ENCODE data around the gene OSM.

OSM gene

DNA sequence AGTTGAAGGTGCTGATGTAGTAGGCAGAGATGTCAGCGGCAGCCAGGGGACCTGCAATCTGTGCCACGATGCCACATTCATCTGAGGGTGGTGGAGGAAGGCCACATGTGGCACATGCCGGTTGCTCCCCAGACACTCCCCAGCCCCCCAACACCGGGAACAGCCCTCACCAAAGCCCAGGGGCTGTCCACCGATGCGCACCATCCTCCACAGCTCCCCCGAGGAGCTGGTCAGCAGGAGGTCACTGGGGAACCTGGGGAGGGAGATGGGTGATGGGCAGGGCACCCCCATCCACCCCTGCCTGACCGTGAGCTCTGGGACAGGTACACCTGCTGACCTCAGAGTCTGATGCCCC, 19.2 kb upstream of the OSM start:
- H3K4me1 ChIP-seq, result peaks cover 8% of the 10 kb centered on the region
- TF ChIP-seq, protein P1, sequence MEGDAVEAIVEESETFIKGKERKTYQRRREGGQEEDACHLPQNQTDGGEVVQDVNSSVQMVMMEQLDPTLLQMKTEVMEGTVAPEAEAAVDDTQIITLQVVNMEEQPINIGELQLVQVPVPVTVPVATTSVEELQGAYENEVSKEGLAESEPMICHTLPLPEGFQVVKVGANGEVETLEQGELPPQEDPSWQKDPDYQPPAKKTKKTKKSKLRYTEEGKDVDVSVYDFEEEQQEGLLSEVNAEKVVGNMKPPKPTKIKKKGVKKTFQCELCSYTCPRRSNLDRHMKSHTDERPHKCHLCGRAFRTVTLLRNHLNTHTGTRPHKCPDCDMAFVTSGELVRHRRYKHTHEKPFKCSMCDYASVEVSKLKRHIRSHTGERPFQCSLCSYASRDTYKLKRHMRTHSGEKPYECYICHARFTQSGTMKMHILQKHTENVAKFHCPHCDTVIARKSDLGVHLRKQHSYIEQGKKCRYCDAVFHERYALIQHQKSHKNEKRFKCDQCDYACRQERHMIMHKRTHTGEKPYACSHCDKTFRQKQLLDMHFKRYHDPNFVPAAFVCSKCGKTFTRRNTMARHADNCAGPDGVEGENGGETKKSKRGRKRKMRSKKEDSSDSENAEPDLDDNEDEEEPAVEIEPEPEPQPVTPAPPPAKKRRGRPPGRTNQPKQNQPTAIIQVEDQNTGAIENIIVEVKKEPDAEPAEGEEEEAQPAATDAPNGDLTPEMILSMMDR (IDR thresholded peaks at IDR 0.05), result no peak
- no peaks in the 10 kb centered on the region for H3K9me3 ChIP-seq (ENCODE audit: control insufficient read depth, low read length)
- H3K36me3 ChIP-seq (ENCODE audit: control insufficient read depth, insufficient read depth, low read length), result no peaks in the 10 kb centered on the region
- no peak overlapping the region for H3K4me3 ChIP-seq (ENCODE audit: low read depth, low read length)
- no peak overlapping the region for H3K27ac ChIP-seq
- H3K9ac ChIP-seq, result no peak overlapping the region
- H2AFZ ChIP-seq, result no peak overlapping the region
- H3K27me3 ChIP-seq (ENCODE audit: control insufficient read depth, insufficient read depth, low read length), result no peaks in the 10 kb centered on the region
- H3K4me2 ChIP-seq (ENCODE audit: low read length), result no peak overlapping the region
- H3K79me2 ChIP-seq, result no peaks in the 10 kb centered on the region

DNA sequence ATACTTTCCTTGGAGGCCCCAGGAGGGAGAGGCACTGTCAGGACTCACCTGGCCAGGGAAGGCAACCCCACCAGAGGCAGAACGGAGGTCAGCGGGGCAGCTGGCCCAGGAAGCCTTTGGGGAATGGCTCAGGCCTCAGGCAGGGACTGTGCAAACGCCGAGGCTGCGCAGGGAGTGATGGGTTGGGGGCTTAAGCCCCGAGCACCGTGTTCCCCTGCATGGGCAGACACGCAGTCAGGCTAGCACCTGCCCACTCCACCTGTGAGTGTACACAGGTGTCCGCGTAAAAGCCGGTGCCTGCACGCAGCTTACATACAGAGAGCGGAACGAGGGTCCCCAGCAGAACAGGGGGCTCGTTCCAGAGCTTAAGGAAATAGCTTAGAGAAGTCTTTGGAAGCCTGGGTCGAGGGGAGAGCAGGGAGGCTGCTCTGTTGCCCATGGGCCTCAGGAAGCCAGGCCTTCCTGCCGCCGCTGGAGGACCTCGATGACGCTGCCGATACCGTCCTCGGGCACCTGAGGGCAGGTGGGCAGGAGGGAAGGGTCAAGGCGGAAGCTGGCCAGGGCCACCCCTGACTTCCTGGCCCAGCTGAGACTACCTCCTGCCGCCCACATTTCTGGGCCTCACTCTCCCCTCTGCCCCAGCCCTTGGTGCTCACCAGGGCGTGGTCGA, 18.7 kb upstream of the OSM start:
- H3K4me3 ChIP-seq (ENCODE audit: low read depth, low read length), result no peak overlapping the region
- H3K9me3 ChIP-seq (ENCODE audit: control insufficient read depth, low read length), result no peaks in the 10 kb centered on the region
- H3K9ac ChIP-seq, result no peak overlapping the region
- TF ChIP-seq, protein P1 (IDR thresholded peaks at IDR 0.05), result no peak
- no peak overlapping the region for H3K4me2 ChIP-seq (ENCODE audit: low read length)
- H3K4me1 ChIP-seq, result peaks cover 3% of the 10 kb centered on the region
- no peak overlapping the region for H2AFZ ChIP-seq
- H3K36me3 ChIP-seq (ENCODE audit: control insufficient read depth, insufficient read depth, low read length), result no peaks in the 10 kb centered on the region
- no peaks in the 10 kb centered on the region for H3K79me2 ChIP-seq
- no peaks in the 10 kb centered on the region for H3K27me3 ChIP-seq (ENCODE audit: control insufficient read depth, insufficient read depth, low read length)
- H3K27ac ChIP-seq, result no peak overlapping the region

DNA sequence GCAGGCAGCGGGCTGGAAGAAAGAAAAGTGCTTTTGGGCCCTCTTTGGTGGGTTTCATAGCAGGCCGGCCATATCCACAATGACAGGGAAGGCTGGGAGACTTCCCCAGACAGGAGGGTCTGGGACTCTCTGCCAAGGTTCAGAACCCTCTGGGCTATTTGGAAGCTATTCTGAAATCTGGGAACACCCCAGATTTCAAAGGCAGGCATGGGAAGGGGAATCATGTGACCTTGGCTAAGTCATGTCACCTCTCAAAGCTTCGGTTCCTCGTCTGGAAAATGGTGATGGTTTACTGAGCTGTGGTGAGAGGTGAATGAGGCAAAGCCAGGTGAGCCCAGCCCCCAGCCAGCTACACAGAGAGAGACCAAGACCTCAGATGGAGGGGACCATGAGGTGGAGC, 18.0 kb upstream of the OSM start:
- Histone ChIP-seq H2AFZ (no peak overlapping the region), H3K4me1 (no peaks in the 10 kb centered on the region), H3K4me3 (ENCODE audit: low read depth, low read length) (no peak overlapping the region), H3K9me3 (ENCODE audit: control insufficient read depth, low read length) (no peaks in the 10 kb centered on the region), H3K4me2 (ENCODE audit: low read length) (no peak overlapping the region), H3K79me2 (no peaks in the 10 kb centered on the region), H3K27ac (no peak overlapping the region), H3K9ac (no peak overlapping the region), H3K36me3 (ENCODE audit: control insufficient read depth, insufficient read depth, low read length) (no peaks in the 10 kb centered on the region), H3K27me3 (ENCODE audit: control insufficient read depth, insufficient read depth, low read length) (no peaks in the 10 kb centered on the region)
- TF ChIP-seq, protein P1 (IDR thresholded peaks at IDR 0.05), result no peak

DNA sequence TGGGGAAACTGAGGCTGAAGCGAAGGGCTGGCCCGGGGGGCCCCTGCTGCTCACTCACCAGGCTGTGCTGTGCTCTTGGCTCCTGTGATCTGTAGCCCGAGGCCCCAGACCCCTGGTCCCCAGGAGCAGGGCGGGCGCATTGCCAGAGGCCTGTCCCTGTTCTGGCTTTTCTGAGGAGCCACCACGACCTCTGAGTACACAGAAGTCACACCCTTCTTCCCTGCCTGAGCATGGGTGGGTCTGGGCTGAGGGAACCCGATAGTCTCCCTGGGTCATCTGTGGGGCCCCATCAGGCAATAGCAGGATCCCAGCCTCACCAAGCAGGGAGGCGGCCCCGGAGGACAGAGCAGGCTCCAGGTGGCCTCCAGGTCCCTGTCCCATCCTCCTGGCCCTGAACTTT, 17.5 kb upstream of the OSM start:
- Histone ChIP-seq H3K4me1 (no peaks in the 10 kb centered on the region), H2AFZ (no peak overlapping the region), H3K9ac (no peak overlapping the region), H3K4me3 (ENCODE audit: low read depth, low read length) (no peak overlapping the region), H3K36me3 (ENCODE audit: control insufficient read depth, insufficient read depth, low read length) (no peaks in the 10 kb centered on the region), H3K79me2 (no peaks in the 10 kb centered on the region), H3K4me2 (ENCODE audit: low read length) (no peak overlapping the region), H3K27ac (no peak overlapping the region), H3K27me3 (ENCODE audit: control insufficient read depth, insufficient read depth, low read length) (no peaks in the 10 kb centered on the region), H3K9me3 (ENCODE audit: control insufficient read depth, low read length) (no peaks in the 10 kb centered on the region)
- TF ChIP-seq, protein P1 (IDR thresholded peaks at IDR 0.05), result no peak

DNA sequence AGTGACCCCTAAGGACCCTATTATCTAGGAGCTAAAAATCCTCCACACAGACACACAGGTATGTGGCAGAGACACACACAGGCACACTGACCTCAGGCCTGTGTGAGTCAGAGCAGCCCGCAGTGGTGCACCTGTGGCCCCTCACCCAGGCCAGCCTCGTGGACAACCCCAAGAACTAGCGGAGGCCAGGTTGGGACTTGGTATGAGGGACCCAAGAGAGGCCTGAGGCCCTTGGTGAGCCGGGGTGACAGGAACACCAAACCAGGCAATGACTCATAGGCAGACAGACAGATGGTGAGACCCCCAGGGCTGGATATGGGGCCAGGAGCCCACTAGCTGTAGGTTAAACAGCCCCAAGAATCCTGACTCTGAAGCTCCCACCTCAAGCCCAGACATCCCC, 16.7 kb upstream of the OSM start:
- Histone ChIP-seq H3K9me3 (ENCODE audit: control insufficient read depth, low read length) (no peaks in the 10 kb centered on the region), H3K27ac (no peak overlapping the region), H3K79me2 (no peaks in the 10 kb centered on the region), H3K9ac (no peak overlapping the region), H2AFZ (no peak overlapping the region), H3K27me3 (ENCODE audit: control insufficient read depth, insufficient read depth, low read length) (no peaks in the 10 kb centered on the region), H3K36me3 (ENCODE audit: control insufficient read depth, insufficient read depth, low read length) (no peaks in the 10 kb centered on the region), H3K4me3 (ENCODE audit: low read depth, low read length) (no peak overlapping the region), H3K4me2 (ENCODE audit: low read length) (no peak overlapping the region), H3K4me1 (no peaks in the 10 kb centered on the region)
- TF ChIP-seq, protein P1 (IDR thresholded peaks at IDR 0.05), result no peak
